ENCODE measurements around the gene TPM1.

GRCh38 chr15:63037976-63038720 lies 4.4 kb upstream of the TPM1 start:
- TF ChIP-seq CTCF (IDR thresholded peaks at IDR 0.05) (no peak), USF1 (IDR thresholded peaks at IDR 0.05; ENCODE audit: borderline replicate concordance, low read depth) (no peak), TAF1 (IDR thresholded peaks at IDR 0.05; ENCODE audit: borderline replicate concordance, low read depth, low read length) (no peak), EZH2phosphoT487 (IDR thresholded peaks at IDR 0.05; ENCODE audit: borderline replicate concordance, low read depth) (no peak), RCOR1 (IDR thresholded peaks at IDR 0.05; ENCODE audit: low read length) (no peak), FOXM1 (IDR thresholded peaks at IDR 0.05; ENCODE audit: low read depth) (no peak), FOXJ3 (CRISPR knock-in tag; IDR thresholded peaks at IDR 0.05) (no peak), SMC3 (IDR thresholded peaks at IDR 0.05; ENCODE audit: low read depth, low read length) (no peak)
